Measurements from ENCODE around the gene HPDL. TPM values are rescaled to one million over a fixed set of nuclear protein-coding genes. Genes with fewer than 3 reads are reported as not detected.

The HPDL gene
- total RNA-seq, 1 donor: 0.36 TPM

- H4K20me1 ChIP-seq (ENCODE audit: insufficient read depth, low read length): no peaks in the 10 kb centered on the region
- no peaks in the 10 kb centered on the region for H3K27me3 ChIP-seq (ENCODE audit: insufficient read depth, low read length)
- H3K9me3 ChIP-seq (ENCODE audit: low read depth, low read length): no peaks in the 10 kb centered on the region
- no peak overlapping the region for H3K4me3 ChIP-seq (ENCODE audit: insufficient read depth, low read length)
- H3K27ac ChIP-seq (ENCODE audit: low read depth, low read length): no peak overlapping the region
- no peaks in the 10 kb centered on the region for H3K79me2 ChIP-seq (ENCODE audit: insufficient read depth, low read length)
- no peaks in the 10 kb centered on the region for H3K36me3 ChIP-seq (ENCODE audit: insufficient read depth, low read length)
- TF ChIP-seq CTCF (IDR thresholded peaks at IDR 0.05; ENCODE audit: extremely low read depth, low read depth, low read length): no peak
- no peak overlapping the region for H2AFZ ChIP-seq (ENCODE audit: low read length)
- H3K4me2 ChIP-seq (ENCODE audit: insufficient read depth, low read length): no peak overlapping the region
- H3K4me1 ChIP-seq (ENCODE audit: insufficient read depth, low read length): no peaks in the 10 kb centered on the region
- DNase-seq (ENCODE audit: insufficient read length, low spot score, missing footprints): no peak
These were observed 35.0 kb upstream of the HPDL start for GRCh38 chr1:45291716-45292115.

GRCh38 chr1:45297666-45298356, 28.9 kb upstream of the HPDL start:
- no peak overlapping the region for H3K4me2 ChIP-seq (ENCODE audit: insufficient read depth, low read length)
- H3K79me2 ChIP-seq (ENCODE audit: insufficient read depth, low read length): no peaks in the 10 kb centered on the region
- no peak overlapping the region for H2AFZ ChIP-seq (ENCODE audit: low read length)
- TF ChIP-seq CTCF (IDR thresholded peaks at IDR 0.05; ENCODE audit: extremely low read depth, low read depth, low read length): no peak
- H3K9me3 ChIP-seq (ENCODE audit: low read depth, low read length): no peaks in the 10 kb centered on the region
- H3K27me3 ChIP-seq (ENCODE audit: insufficient read depth, low read length): no peaks in the 10 kb centered on the region
- H3K36me3 ChIP-seq (ENCODE audit: insufficient read depth, low read length): no peaks in the 10 kb centered on the region
- H3K27ac ChIP-seq (ENCODE audit: low read depth, low read length): no peak overlapping the region
- no peak for DNase-seq (ENCODE audit: insufficient read length, low spot score, missing footprints)
- no peak overlapping the region for H3K4me3 ChIP-seq (ENCODE audit: insufficient read depth, low read length)
- no peaks in the 10 kb centered on the region for H3K4me1 ChIP-seq (ENCODE audit: insufficient read depth, low read length)
- H4K20me1 ChIP-seq (ENCODE audit: insufficient read depth, low read length): no peaks in the 10 kb centered on the region

DNA sequence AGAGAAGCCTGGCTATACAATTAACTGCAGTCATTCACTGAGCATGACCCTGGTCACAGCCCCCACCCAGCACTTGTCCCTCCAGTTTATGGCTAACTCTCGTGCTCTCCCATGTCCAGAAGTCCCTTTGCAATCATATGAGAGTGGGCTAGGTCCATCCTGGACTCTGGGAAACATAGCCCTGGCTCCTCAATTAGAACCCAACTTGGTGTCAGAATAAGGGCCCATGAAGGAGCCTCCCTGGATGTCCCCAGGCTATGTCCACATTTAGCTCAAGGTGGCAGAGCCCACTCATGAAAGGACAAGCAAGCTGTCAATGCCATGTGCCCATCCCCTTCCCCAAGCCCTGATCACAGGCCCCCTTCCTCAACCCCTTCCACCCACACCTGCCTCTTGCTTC, 27.4 kb upstream of the HPDL start:
- Histone ChIP-seq H4K20me1 (ENCODE audit: insufficient read depth, low read length) (no peaks in the 10 kb centered on the region), H3K27me3 (ENCODE audit: insufficient read depth, low read length) (no peaks in the 10 kb centered on the region), H3K4me1 (ENCODE audit: insufficient read depth, low read length) (peaks cover 2% of the 10 kb centered on the region), H3K79me2 (ENCODE audit: insufficient read depth, low read length) (no peaks in the 10 kb centered on the region), H3K4me2 (ENCODE audit: insufficient read depth, low read length) (no peak overlapping the region), H3K4me3 (ENCODE audit: insufficient read depth, low read length) (no peak overlapping the region), H3K9me3 (ENCODE audit: low read depth, low read length) (no peaks in the 10 kb centered on the region), H2AFZ (ENCODE audit: low read length) (no peak overlapping the region), H3K27ac (ENCODE audit: low read depth, low read length) (no peak overlapping the region), H3K36me3 (ENCODE audit: insufficient read depth, low read length) (no peaks in the 10 kb centered on the region)
- no peak for TF ChIP-seq CTCF (IDR thresholded peaks at IDR 0.05; ENCODE audit: extremely low read depth, low read depth, low read length)
- DNase-seq (ENCODE audit: insufficient read length, low spot score, missing footprints): no peak

- H4K20me1 ChIP-seq (ENCODE audit: insufficient read depth, low read length): no peaks in the 10 kb centered on the region
- H3K4me3 ChIP-seq (ENCODE audit: insufficient read depth, low read length): no peak overlapping the region
- TF ChIP-seq CTCF (IDR thresholded peaks at IDR 0.05; ENCODE audit: extremely low read depth, low read depth, low read length): peak; percentile 89
- peaks cover 6% of the 10 kb centered on the region for H3K4me1 ChIP-seq (ENCODE audit: insufficient read depth, low read length)
- no peaks in the 10 kb centered on the region for H3K36me3 ChIP-seq (ENCODE audit: insufficient read depth, low read length)
- DNase-seq (ENCODE audit: insufficient read length, low spot score, missing footprints): peak; percentile 73
- H3K9me3 ChIP-seq (ENCODE audit: low read depth, low read length): no peaks in the 10 kb centered on the region
- H2AFZ ChIP-seq (ENCODE audit: low read length): no peak overlapping the region
- H3K79me2 ChIP-seq (ENCODE audit: insufficient read depth, low read length): no peaks in the 10 kb centered on the region
- no peaks in the 10 kb centered on the region for H3K27me3 ChIP-seq (ENCODE audit: insufficient read depth, low read length)
- H3K27ac ChIP-seq (ENCODE audit: low read depth, low read length): no peak overlapping the region
- H3K4me2 ChIP-seq (ENCODE audit: insufficient read depth, low read length): no peak overlapping the region
These were observed 26.6 kb upstream of the HPDL start for GRCh38 chr1:45299981-45300668.

Data from osteoblast (primary cell).